HepG2 (cell line): ENCODE results near the gene TIMM44. TPM values are rescaled to one million over a fixed set of nuclear protein-coding genes. Genes with fewer than 3 reads are reported as not detected.

Experiments used
- ATF6 ChIP-seq: sonication (generic); formaldehyde crosslinking; conservative IDR thresholded peaks from 2 replicates; pipeline ENCODE4 v1.4.0; 2020; ENCODE audit warnings: missing genetic modification reagents
- HMGXB3 ChIP-seq: sonication (generic); formaldehyde crosslinking; IDR thresholded peaks from 2 replicates; pipeline ENCODE4 v1.4.0; 2020; ENCODE audit warnings: missing genetic modification reagents, borderline replicate concordance
- ISL2 ChIP-seq: sonication (generic); formaldehyde crosslinking; IDR thresholded peaks from 2 replicates; pipeline ENCODE4 v1.5.0; 2020; ENCODE audit warnings: missing genetic modification reagents
- KAT8 ChIP-seq: IDR thresholded peaks from 2 replicates; pipeline ENCODE4 v1.6.1; 2016; ENCODE audit warnings: missing genetic modification reagents, missing compliant biosample characterization
- MYPOP ChIP-seq: sonication (generic); formaldehyde crosslinking; IDR thresholded peaks from 2 replicates; pipeline ENCODE4 v1.8.1; 2023; ENCODE audit warnings: mild to moderate bottlenecking, moderate library complexity, missing genetic modification reagents
- RFX3 ChIP-seq: IDR thresholded peaks from 2 replicates; pipeline ENCODE4 v1.6.1; 2016; ENCODE audit warnings: missing biosample characterization, missing genetic modification reagents
- ZBTB3 ChIP-seq: sonication (generic); formaldehyde crosslinking; IDR thresholded peaks from 2 replicates; pipeline ENCODE4 v1.4.0; 2020; ENCODE audit warnings: low read depth, mild to moderate bottlenecking, moderate library complexity, missing genetic modification reagents, borderline replicate concordance
- ZNF180 ChIP-seq: sonication (generic); formaldehyde crosslinking; IDR thresholded peaks from 2 replicates; pipeline ENCODE4 v1.4.0; 2020; ENCODE audit warnings: low read depth, missing genetic modification reagents, borderline replicate concordance
- ZNF24 ChIP-seq: fragments of 450-650 bp; IDR thresholded peaks from 2 replicates; pipeline ENCODE4 v1.6.1; 2017; ENCODE audit warnings: antibody characterized with exemption, mild to moderate bottlenecking
- ZNF468 ChIP-seq: sonication (generic); formaldehyde crosslinking; IDR thresholded peaks from 2 replicates; pipeline ENCODE4 v1.8.0; 2022; ENCODE audit warnings: mild to moderate bottlenecking, moderate library complexity, missing genetic modification reagents
- ZNF609 ChIP-seq: sonication (generic); formaldehyde crosslinking; IDR thresholded peaks from 2 replicates; pipeline ENCODE4 v1.4.0; 2020; ENCODE audit warnings: mild to moderate bottlenecking, missing genetic modification reagents, borderline replicate concordance
- ZNF770 ChIP-seq: sonication (generic); formaldehyde crosslinking; IDR thresholded peaks from 2 replicates; pipeline ENCODE4 v1.5.0; 2020; ENCODE audit warnings: mild to moderate bottlenecking, missing genetic modification reagents
- ZNF878 ChIP-seq: sonication (generic); formaldehyde crosslinking; IDR thresholded peaks from 2 replicates; pipeline ENCODE4 v1.8.1; 2023; ENCODE audit warnings: mild to moderate bottlenecking, missing genetic modification reagents, moderate library complexity
- ZSCAN30 ChIP-seq: sonication (generic); formaldehyde crosslinking; IDR thresholded peaks from 2 replicates; pipeline ENCODE4 v1.5.0; 2020; ENCODE audit warnings: mild to moderate bottlenecking, missing genetic modification reagents
- polyA plus RNA-seq, 8 experiments: library from polyadenylated mRNA; depleted of rRNA in 3 of 8; stranded (reverse) in 7 of 8; unstranded in 1 of 8; fragments of >200 nt; fragmentation: Illumina TruSeq in 4 of 8; extraction: Trizol in 4 of 8; gene quantifications; 2 replicates each; pipeline versions ENCODE4 v1.2.1 to v1.2.3, GENCODE V29; 2011 to 2016; ENCODE audit warnings: low read depth in 4 of 8, missing spikeins in 1 of 8, mixed read lengths in 1 of 8; ENCODE audit not compliant: insufficient read depth in 1 of 8
- total RNA-seq, 5 experiments: library from RNA; depleted of rRNA; stranded (reverse); fragments of >200 nt; fragmentation: Illumina TruSeq; extraction: Trizol; gene quantifications; 2 replicates each; pipeline ENCODE4 v1.2.3, GENCODE V29; 2016; ENCODE audit warnings: low read depth in 1 of 5

TIMM44 gene
- total and polyA plus RNA-seq, 2 of the 13 experiments (the other 11 are each of a cell fraction or from before 2014, with no cell fraction given), result 42.9 to 72.6 TPM

GRCh38 chr19:7926021-7926726, 17.3 kb downstream of the TIMM44 start, which contains the start of gene CTXN1 (continued):
- 0 out of 2 replicates have a peak, but pooled peaks have one; percentile 35 for TF ChIP-seq RFX3 (CRISPR knock-in tag)
- no peak for TF ChIP-seq ZNF878 (CRISPR knock-in tag)
- no peak for TF ChIP-seq ZBTB3
- TF ChIP-seq ATF6, result no peak
- no peak for TF ChIP-seq ZNF180
- TF ChIP-seq ISL2 (CRISPR knock-in tag), result no peak
- no peak for TF ChIP-seq ZNF770
- no peak for TF ChIP-seq ZNF609
- TF ChIP-seq ZNF468, result no peak
- TF ChIP-seq MYPOP (CRISPR knock-in tag), result no peak
- TF ChIP-seq KAT8 (CRISPR knock-in tag), result no peak
- no peak for TF ChIP-seq ZSCAN30 (CRISPR knock-in tag)
- TF ChIP-seq ZNF24, result no peak
- TF ChIP-seq HMGXB3 (CRISPR knock-in tag), result no peak
